G401.6 (cell line): ENCODE data around the gene DMD.
"Not testable (repeated sequence)": the region's sequence is repeated elsewhere in the genome, so short reads cannot be mapped to it uniquely, and the experiment has no call there.

Experiments
- FAIRE-seq: peaks from 2 replicates; lab custom pipeline; 2012; peaks lifted over from hg19 to GRCh38; lab: Jason Lieb, UNC

DMD gene

DNA sequence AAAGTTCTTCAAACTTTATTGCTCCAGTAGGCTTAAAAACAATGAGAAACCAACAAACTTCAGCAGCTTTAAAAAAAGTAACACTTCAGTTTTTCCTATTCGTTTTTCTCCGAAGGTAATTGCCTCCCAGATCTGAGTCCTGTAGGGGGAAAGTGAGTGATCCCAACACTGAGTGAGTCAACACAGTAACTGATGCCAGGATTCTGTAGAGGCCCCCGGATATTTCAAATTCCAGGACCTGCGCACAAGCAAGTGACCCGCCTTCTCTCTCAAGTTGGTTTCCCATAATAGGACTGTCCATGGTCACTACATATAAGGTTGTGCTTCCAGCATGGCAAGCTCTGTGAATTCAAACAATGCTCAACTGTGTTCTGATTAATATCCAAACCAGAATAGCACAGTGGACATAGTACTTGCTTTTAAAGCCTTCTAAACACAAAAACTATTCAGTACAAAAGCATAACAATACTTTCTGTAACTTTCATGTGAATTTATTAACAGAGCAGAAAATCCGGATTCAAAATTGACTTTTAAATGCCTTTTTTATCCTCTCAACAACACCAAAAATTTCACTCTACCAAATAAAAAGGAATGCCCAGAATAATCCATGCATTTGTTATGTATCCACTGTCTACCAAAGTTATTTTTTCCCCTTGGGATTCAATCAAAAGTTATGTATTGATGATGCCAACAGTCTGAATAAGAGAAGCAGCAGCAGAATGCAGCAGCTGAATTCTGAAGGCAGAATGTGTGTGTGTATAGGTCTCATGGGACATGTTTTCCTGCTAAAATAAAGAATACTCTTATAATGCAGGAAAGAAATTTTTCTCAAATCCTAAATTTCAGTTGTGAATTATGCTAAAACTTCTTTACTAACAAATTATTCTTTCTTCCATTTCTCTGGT, at the start of gene DMD:
Gene DMD (minus strand): TSS at position 194 of the 905 bp plus-strand sequence. CDS start 237 bp downstream, outside the sequence.
- no peak for FAIRE-seq

GRCh38 chrX:33252306-33252825, 41.0 kb upstream of the DMD start:
- FAIRE-seq, result no peak

- FAIRE-seq, result no peak
Measured at GRCh38 chrX:33218819-33219218, 7.5 kb upstream of the DMD start.

- no peak for FAIRE-seq
Measured at GRCh38 chrX:33210156-33210555, 1.2 kb downstream of the DMD start.

DNA sequence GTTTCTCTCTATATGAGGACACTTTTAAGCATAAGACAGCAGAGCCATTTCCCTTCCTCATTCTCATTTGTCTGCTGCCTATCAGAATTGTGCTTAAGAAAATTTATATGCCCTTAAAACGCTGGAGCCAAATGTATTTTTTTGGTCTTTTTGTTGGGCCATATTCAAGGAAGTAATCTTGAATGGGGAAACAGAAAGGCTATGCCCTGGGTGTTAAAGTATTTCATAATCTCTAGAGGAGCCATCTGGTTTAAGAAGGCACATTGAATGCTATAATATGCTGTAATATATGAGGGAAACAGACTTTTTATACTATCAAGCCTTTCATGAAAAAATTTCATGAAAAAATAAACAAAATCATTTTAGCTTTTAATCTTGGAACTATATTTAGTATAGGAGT, 4.3 kb downstream of the DMD start:
- no peak for FAIRE-seq

- FAIRE-seq, result no peak
Measured at GRCh38 chrX:33205321-33205720, 6.0 kb downstream of the DMD start.

DNA sequence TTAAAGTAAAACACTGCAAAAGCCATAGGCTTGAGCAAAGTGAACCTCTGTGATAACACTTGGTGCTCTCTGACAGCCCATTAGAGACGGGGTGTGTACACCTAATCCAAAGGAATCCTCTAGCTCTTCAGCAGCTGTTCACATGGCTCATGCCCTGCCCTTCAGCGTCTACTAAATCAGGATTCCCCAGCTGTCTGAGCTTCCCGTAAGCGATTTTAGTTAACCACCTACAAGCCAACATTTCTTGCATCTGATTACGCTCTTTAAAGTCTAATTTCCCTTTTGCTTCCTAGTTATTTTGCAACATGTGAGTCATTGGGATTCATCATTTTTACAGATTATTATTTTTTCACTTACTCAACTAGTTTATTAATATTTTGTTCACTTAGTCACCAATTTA, 6.5 kb downstream of the DMD start:
- no peak for FAIRE-seq

DNA sequence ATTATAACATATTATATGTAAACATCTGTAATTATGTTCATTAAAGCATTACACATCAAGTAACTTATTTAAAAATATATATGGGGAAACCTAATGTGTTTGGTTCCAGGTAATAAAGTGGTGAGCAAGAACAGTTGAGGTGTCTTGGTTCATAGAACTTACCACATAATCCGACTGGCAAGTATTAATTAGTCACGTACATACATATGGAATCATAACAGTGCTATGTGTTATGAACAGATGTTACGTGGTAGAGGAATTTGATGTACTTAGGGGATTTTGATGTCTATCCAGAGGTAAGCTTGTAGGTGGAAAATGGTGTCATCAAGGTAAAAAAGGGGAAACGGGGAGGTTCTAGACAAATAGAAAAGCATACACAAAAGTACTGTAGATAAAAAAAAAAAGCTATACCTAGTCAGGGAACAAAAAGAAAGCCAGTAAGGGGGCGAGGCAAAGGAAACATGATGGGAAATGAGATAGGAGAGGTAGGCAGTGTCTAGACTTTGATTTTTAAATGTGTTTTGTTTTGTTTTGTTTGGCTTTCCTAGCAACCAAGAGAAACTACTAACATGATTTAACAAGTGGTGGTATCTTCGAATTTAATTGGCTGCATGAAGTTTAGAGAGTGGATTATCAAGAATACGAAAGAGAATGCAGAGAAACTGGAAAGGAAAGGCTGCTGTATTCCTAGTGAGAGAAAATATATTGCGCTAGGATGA, 12.6 kb downstream of the DMD start:
- FAIRE-seq, result no peak

- FAIRE-seq, result no peak
Measured at GRCh38 chrX:33195698-33196097, 15.7 kb downstream of the DMD start.

- FAIRE-seq, result no peak
Measured at GRCh38 chrX:33194876-33195433, 16.4 kb downstream of the DMD start.

GRCh38 chrX:33194289-33194688, 17.1 kb downstream of the DMD start:
- no peak for FAIRE-seq

- no peak for FAIRE-seq
Measured at GRCh38 chrX:33190016-33190415, 21.3 kb downstream of the DMD start.

DNA sequence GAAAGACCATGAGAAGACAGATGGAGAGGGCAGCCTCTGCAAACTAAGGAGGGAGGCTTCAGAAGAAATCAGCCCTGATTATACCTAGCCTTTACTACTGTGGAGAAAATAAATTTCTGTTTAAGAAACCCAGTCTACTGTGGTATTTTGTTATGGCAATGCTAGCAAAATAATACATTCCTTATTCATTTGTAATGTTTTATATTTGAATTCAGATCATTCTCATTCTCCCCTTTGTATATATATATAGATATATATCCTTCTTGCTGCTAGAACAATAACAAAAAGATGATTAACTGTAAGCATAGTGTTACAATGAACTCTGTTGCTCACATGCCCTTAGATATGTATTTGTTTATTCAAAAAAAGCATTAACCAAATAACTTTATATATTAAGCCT, 22.5 kb downstream of the DMD start:
- FAIRE-seq, result no peak

- FAIRE-seq, result no peak
Measured at GRCh38 chrX:33188286-33188685, 23.1 kb downstream of the DMD start.

DNA sequence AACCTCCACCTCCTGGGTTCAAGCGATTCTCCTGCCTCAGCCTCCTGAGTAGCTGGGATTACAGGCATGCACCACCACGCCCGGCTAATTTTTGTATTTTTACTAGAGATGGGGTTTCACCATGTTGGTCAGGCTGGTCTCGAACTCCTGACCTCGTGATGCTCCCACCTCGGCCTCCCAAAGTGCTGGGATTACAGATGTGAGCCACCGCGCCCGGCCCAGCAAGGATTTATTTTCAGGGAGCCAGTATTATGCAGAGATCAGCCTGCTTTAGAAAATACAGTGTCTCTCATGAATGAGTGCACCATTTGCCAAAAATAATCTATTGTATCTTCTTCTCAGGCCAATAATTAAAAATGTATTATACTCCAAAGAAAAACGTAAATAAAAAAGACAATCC, 26.5 kb downstream of the DMD start:
- FAIRE-seq, result not testable (repeated sequence)

DNA sequence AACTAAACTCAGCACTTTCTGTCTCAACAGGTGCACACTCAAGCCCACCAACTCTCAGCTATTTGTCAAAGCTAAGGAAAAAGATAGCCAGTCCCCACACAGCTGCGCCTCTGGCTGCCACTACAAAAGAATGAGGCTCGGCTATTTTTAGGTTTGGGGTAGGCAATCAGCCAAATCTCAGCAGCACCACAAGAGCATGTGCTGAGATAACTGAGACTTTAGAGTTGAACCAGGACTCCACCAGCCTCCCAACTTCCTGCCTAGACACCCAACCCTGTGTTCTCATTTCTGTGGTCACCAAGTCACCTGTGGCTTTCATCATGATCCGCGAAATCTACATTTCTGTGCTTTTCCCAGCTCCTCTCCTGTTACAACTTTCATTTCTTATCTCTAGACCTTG, 28.0 kb downstream of the DMD start:
- no peak for FAIRE-seq

GRCh38 chrX:33178690-33179089, 32.7 kb downstream of the DMD start:
- FAIRE-seq, result no peak

DNA sequence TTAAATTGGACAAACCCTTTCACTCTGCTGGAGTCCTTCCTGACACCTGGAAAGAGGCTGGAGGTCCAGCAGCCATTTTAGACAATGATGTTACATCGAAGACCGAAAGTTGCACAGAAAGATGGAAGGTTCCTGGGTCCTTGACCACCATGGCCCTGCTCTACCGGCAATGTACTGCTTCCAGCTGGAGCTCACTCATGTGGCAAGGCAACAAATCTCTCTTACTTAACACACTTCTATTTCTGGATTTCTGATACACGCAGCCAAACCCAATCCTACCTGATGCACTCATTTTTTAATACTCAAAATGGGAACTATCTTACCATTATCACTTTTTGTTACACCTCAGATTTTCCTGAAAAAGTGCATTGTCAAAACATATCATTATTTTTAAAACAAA, 33.1 kb downstream of the DMD start:
- FAIRE-seq, result no peak

GRCh38 chrX:33175201-33175600, 36.1 kb downstream of the DMD start:
- FAIRE-seq, result no peak

DNA sequence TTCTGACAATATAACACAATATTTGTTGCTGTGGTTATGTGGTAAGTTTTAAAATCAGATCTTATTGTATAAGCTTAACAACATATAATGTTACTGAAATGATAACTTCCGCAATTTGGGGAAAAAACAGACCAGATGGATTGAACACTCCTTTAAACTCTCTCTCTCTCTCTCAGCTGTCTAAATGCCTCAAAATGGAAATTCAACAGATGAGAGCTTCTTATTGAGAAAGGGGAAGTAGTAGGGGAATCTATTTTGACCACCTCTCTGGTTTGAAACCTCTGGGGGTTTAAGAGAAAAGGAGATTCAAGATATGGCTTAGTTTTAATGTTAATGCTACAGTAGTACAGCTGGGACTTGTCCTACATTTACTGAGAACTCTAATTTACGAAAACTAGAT, 40.3 kb downstream of the DMD start:
- FAIRE-seq, result no peak

- no peak for FAIRE-seq
Measured at GRCh38 chrX:33161829-33162228, 49.5 kb downstream of the DMD start.

DNA sequence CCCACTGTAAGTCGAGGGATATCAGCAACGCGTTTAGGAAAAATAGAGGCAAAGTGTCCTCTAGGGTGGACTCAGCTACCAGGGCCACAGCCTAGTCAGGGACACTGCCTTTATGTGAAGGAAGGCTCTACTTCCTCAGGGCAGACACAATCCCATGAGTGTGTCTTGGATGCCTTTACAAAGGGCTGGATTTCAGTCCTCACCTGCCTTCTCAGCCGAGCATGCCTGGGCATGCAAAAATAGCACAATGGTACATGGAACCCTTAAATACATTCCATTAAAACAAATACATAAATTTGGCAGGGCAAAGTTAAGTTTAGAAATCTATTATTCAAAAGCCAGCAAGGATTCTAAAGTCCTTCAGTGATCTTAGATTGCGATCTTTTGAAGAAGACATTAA, 51.1 kb downstream of the DMD start:
- FAIRE-seq, result no peak

DNA sequence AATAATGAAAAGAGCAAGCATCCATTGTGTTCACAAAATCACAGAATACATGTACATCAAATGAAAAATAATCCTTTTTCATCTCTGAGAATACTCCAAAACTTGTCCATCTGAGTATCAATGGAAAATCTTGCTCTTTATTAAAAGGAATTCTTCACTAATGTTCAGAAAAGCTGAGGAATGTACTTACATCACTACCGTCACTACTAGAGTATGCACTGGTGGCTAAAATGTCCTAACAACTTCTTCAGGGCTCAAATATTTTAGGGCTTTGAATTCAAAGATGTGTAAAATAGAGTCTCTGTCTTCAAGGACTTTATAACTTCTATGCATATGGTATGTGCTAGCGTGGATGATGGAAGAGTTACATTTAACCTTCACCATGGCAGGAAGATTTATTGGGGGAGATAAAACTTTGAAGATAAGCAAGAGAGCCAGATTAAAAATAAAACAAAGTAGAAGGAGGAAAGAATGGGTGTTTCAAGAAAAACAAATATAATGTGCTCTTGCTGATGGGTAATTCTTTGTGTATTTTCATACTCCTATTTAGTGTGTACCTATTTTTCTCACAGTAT, 55.1 kb downstream of the DMD start:
- FAIRE-seq, result no peak
